BE2C (cell line): Measurements from ENCODE around the gene FDPS.

Experiments used
- DNase-seq: peaks from one replicate; pipeline ENCODE4 v3.0.0-alpha.2; 2020
- H3K27me3 ChIP-seq: fragments of 250-450 bp; sonication (Bioruptor Pico); 2 replicates; pipeline ENCODE4 v1.5.1; 2020; ENCODE audit warnings: mild to moderate bottlenecking
- H3K36me3 ChIP-seq: fragments of 250-450 bp; sonication (Bioruptor Pico); 2 replicates; pipeline ENCODE4 v1.5.1; 2020; ENCODE audit warnings: mild to moderate bottlenecking
- H3K4me1 ChIP-seq: fragments of 250-450 bp; sonication (Bioruptor Pico); 2 replicates; pipeline ENCODE4 v1.5.1; 2020
- H3K4me3 ChIP-seq: 2 replicates; pipeline ENCODE4 v1.5.1; 2011; ENCODE audit warnings: low read depth, low read length
- H3K9me3 ChIP-seq: fragments of 250-450 bp; sonication (Bioruptor Pico); 2 replicates; pipeline ENCODE4 v1.5.1; 2020
- CTCF ChIP-seq: IDR thresholded peaks from 2 replicates; pipeline ENCODE4 v1.5.1; 2012; ENCODE audit warnings: mild to moderate bottlenecking, low read depth, low read length

Gene FDPS

GRCh38 chr1:155273343-155274245 lies 35.1 kb upstream of the FDPS start, which contains the start of gene CLK2:
TSS of gene CLK2 (minus strand) at chr1:155273504. CDS start at chr1:155270977, 2,527 bp downstream.
- Histone ChIP-seq H3K4me1 (peaks cover 3% of the 10 kb centered on the region), H3K9me3 (no peaks in the 10 kb centered on the region), H3K36me3 (peaks cover 28% of the 10 kb centered on the region), H3K27me3 (no peaks in the 10 kb centered on the region), H3K4me3 (peak within 1 kb of the TSS; percentile 98)
- DNase-seq = peak; percentile 99
- TF ChIP-seq CTCF = no peak

GRCh38 chr1:155277070-155277901 lies 31.4 kb upstream of the FDPS start, which contains the start of gene HCN3:
TSS of gene HCN3 (plus strand) at chr1:155277463. CDS start at chr1:155277591, 128 bp downstream.
- DNase-seq = peak; percentile 100
- peak; percentile 28 for TF ChIP-seq CTCF

GRCh38 chr1:155277902-155278688 lies 30.6 kb upstream of the FDPS start:
- no peaks in the 10 kb centered on the region for H3K27me3 ChIP-seq
- peak; percentile 63 for TF ChIP-seq CTCF
- H3K4me1 ChIP-seq = peaks cover 3% of the 10 kb centered on the region
- DNase-seq = peak; percentile 66
- no peaks in the 10 kb centered on the region for H3K9me3 ChIP-seq
- no peaks in the 10 kb centered on the region for H3K36me3 ChIP-seq
- peak overlapping the region; percentile 86 for H3K4me3 ChIP-seq

More at GRCh38 chr1:155277070-155277901, 31.4 kb upstream of the FDPS start, which contains the start of gene HCN3:
- Histone ChIP-seq H3K9me3 (no peaks in the 10 kb centered on the region), H3K36me3 (no peaks in the 10 kb centered on the region), H3K27me3 (no peaks in the 10 kb centered on the region), H3K4me3 (peak within 1 kb of the TSS; percentile 86), H3K4me1 (peaks cover 3% of the 10 kb centered on the region)

GRCh38 chr1:155278689-155279160 lies 29.9 kb upstream of the FDPS start:
- DNase-seq = no peak
- H3K4me3 ChIP-seq = peak overlapping the region; percentile 86
- H3K4me1 ChIP-seq = peaks cover 2% of the 10 kb centered on the region
- no peaks in the 10 kb centered on the region for H3K27me3 ChIP-seq
- H3K9me3 ChIP-seq = no peaks in the 10 kb centered on the region
- H3K36me3 ChIP-seq = no peaks in the 10 kb centered on the region
- TF ChIP-seq CTCF = no peak

GRCh38 chr1:155279268-155279667 lies 29.4 kb upstream of the FDPS start:
- no peaks in the 10 kb centered on the region for H3K27me3 ChIP-seq
- H3K9me3 ChIP-seq = no peaks in the 10 kb centered on the region
- no peak for DNase-seq
- H3K4me1 ChIP-seq = no peaks in the 10 kb centered on the region
- no peak overlapping the region for H3K4me3 ChIP-seq
- no peaks in the 10 kb centered on the region for H3K36me3 ChIP-seq
- no peak for TF ChIP-seq CTCF
